SK-N-SH (cell line): ENCODE results near the gene PARVG.

Experiments used
- CHD2 ChIP-seq: fragments of 150-350 bp; IDR thresholded peaks from 2 replicates; pipeline ENCODE4 v1.6.1; 2018; ENCODE audit warnings: low read length; ENCODE audit not compliant: partially characterized antibody
- CTCF ChIP-seq: fragments of 200-600 bp; sonication (generic); IDR thresholded peaks from 2 replicates; pipeline ENCODE4 v1.6.1; 2017; ENCODE audit warnings: antibody characterized with exemption, mild to moderate bottlenecking, moderate library complexity
- GABPA ChIP-seq: IDR thresholded peaks from 2 replicates; pipeline ENCODE4 v1.4.0; 2012; ENCODE audit warnings: low read depth, mild to moderate bottlenecking
- JUND ChIP-seq: IDR thresholded peaks from 2 replicates; pipeline ENCODE4 v1.4.0; 2012
- NFIC ChIP-seq: IDR thresholded peaks from 2 replicates; pipeline ENCODE4 v1.4.0; 2012; ENCODE audit warnings: borderline replicate concordance
- POLR2AphosphoS5 ChIP-seq: IDR thresholded peaks from 2 replicates; pipeline ENCODE4 v1.6.1; 2012; ENCODE audit warnings: low read depth, low read length
- REST ChIP-seq: IDR thresholded peaks from 2 replicates; pipeline ENCODE4 v1.6.1; 2012; ENCODE audit warnings: mild to moderate bottlenecking, low read depth, low read length, moderate library complexity
- SIN3A ChIP-seq: IDR thresholded peaks from 2 replicates; pipeline ENCODE4 v1.6.1; 2012; ENCODE audit warnings: low read depth, mild to moderate bottlenecking, low read length, moderate library complexity, borderline replicate concordance
- SMC3 ChIP-seq: IDR thresholded peaks from 2 replicates; pipeline ENCODE4 v1.6.1; 2012; ENCODE audit warnings: low read depth, low read length, improper control_type of control experiment
- TAF1 ChIP-seq: IDR thresholded peaks from 2 replicates; pipeline ENCODE4 v1.6.1; 2012; ENCODE audit warnings: low read depth, mild to moderate bottlenecking, low read length, moderate library complexity, borderline replicate concordance
- TEAD4 ChIP-seq: IDR thresholded peaks from 2 replicates; pipeline ENCODE4 v1.4.0; 2012; ENCODE audit warnings: mild to moderate bottlenecking, borderline replicate concordance; ENCODE audit not compliant: insufficient read depth
- YY1 ChIP-seq: IDR thresholded peaks from 2 replicates; pipeline ENCODE4 v1.4.0; 2012; ENCODE audit warnings: low read depth, mild to moderate bottlenecking
- ZBTB33 ChIP-seq: IDR thresholded peaks from 2 replicates; pipeline ENCODE4 v1.4.0; 2012; ENCODE audit warnings: low read depth, borderline replicate concordance
- TF ChIP-seq, protein P1 (sequence below): fragments of 150-350 bp; IDR thresholded peaks from 2 replicates; pipeline ENCODE4 v1.6.1; 2017; ENCODE audit warnings: antibody characterized with exemption, low read length, low read depth, borderline replicate concordance

DNA sequence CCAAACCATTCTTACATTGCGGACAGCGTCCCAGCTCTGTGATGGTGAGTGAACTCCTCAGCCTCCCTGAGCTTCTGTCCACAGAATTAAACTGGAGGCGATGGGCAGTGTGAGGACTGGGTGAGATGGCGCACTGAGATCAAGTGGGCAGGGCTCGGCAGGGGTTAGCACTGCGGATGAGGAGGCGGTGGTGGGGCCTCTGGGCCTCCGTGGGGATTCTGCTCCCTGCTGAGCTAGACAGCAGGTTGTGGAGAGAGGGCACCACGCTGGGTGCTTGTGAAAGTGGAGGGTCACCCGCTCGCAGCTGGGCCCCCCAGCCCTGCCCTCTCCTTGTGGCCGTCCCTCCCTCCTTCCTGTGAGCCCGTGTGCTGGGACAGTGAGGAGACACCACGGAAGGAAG, 25.6 kb upstream of the PARVG start:
- TF ChIP-seq CTCF = no peak
- TF ChIP-seq TEAD4 = no peak
- TF ChIP-seq YY1 = no peak
- TF ChIP-seq JUND = no peak
- TF ChIP-seq GABPA = no peak
- TF ChIP-seq NFIC = no peak
- TF ChIP-seq CHD2 = no peak
- no peak for TF ChIP-seq REST
- TF ChIP-seq, protein P1, sequence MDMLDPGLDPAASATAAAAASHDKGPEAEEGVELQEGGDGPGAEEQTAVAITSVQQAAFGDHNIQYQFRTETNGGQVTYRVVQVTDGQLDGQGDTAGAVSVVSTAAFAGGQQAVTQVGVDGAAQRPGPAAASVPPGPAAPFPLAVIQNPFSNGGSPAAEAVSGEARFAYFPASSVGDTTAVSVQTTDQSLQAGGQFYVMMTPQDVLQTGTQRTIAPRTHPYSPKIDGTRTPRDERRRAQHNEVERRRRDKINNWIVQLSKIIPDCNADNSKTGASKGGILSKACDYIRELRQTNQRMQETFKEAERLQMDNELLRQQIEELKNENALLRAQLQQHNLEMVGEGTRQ = no peak
- no peak for TF ChIP-seq POLR2AphosphoS5
- TF ChIP-seq ZBTB33 = no peak
- no peak for TF ChIP-seq TAF1
- TF ChIP-seq SIN3A = no peak
- no peak for TF ChIP-seq SMC3
